GM18508 (cell line): Measurements from ENCODE around the gene SMG7.

Experiments
- ATAC-seq: cut with Tn5 transposase; IDR thresholded peaks from one replicate; pipeline ENCODE4 v1.9.1; 2021; ENCODE audit warnings: moderate number of reproducible peaks; ENCODE audit not compliant: insufficient read depth, unreplicated experiment

SMG7 gene

GRCh38 chr1:183463566-183463965 lies 8.7 kb upstream of the SMG7 start:
- ATAC-seq: no peak

- no peak for ATAC-seq
Measured at GRCh38 chr1:183466781-183467180, 5.5 kb upstream of the SMG7 start.

- no peak for ATAC-seq
Measured at GRCh38 chr1:183467687-183468086, 4.6 kb upstream of the SMG7 start.

GRCh38 chr1:183470147-183470960 lies 1.9 kb upstream of the SMG7 start:
- ATAC-seq: peak; percentile 32

- peak; percentile 2 for ATAC-seq
Measured at GRCh38 chr1:183470961-183471742, 1.1 kb upstream of the SMG7 start.

- ATAC-seq: peak; percentile 34
Measured at GRCh38 chr1:183471743-183472487, 384 bp upstream of the SMG7 start.

GRCh38 chr1:183473217-183473536 lies 878 bp downstream of the SMG7 start:
- no peak for ATAC-seq

GRCh38 chr1:183476081-183476480 lies 3.8 kb downstream of the SMG7 start:
- no peak for ATAC-seq

- no peak for ATAC-seq
Measured at GRCh38 chr1:183477986-183478781, 5.9 kb downstream of the SMG7 start.

- ATAC-seq: no peak
Measured at GRCh38 chr1:183480971-183481441, 8.7 kb downstream of the SMG7 start.

GRCh38 chr1:183483224-183483623 lies 10.9 kb downstream of the SMG7 start:
- no peak for ATAC-seq

- no peak for ATAC-seq
Measured at GRCh38 chr1:183484254-183484653, 12.0 kb downstream of the SMG7 start.

- ATAC-seq: no peak
Measured at GRCh38 chr1:183484851-183485250, 12.6 kb downstream of the SMG7 start.

GRCh38 chr1:183487674-183488442 lies 15.6 kb downstream of the SMG7 start:
- ATAC-seq: no peak

- ATAC-seq: no peak
Measured at GRCh38 chr1:183490932-183491331, 18.6 kb downstream of the SMG7 start.

- ATAC-seq: no peak
Measured at GRCh38 chr1:183493540-183494245, 21.4 kb downstream of the SMG7 start.

- ATAC-seq: no peak
Measured at GRCh38 chr1:183495420-183495819, 23.1 kb downstream of the SMG7 start.

GRCh38 chr1:183497218-183497617 lies 24.9 kb downstream of the SMG7 start:
- ATAC-seq: no peak
